Glutamatergic neuron (in vitro differentiated cells): ENCODE results near the gene PRIM1. TPM values are rescaled to one million over a fixed set of nuclear protein-coding genes. Genes with fewer than 3 reads are reported as not detected.
"Not testable (repeated sequence)": the region's sequence is repeated elsewhere in the genome, so short reads cannot be mapped to it uniquely, and the experiment has no call there.

Source experiments
- DNase-seq: peaks from one replicate; pipeline ENCODE4 v3.0.0; 2022
- H3K27ac Mint-ChIP-seq: one replicate; pipeline ENCODE4 v1.8.0; 2020; ENCODE audit warnings: mild to moderate bottlenecking, mixed read lengths, inconsistent platforms; ENCODE audit not compliant: unreplicated experiment
- H3K27me3 Mint-ChIP-seq: one replicate; pipeline ENCODE4 v1.8.0; 2020; ENCODE audit warnings: mild to moderate bottlenecking, moderate library complexity, mixed read lengths, inconsistent platforms; ENCODE audit not compliant: unreplicated experiment
- H3K36me3 Mint-ChIP-seq: one replicate; pipeline ENCODE4 v1.8.0; 2020; ENCODE audit warnings: mild to moderate bottlenecking, mixed read lengths, inconsistent platforms; ENCODE audit not compliant: unreplicated experiment
- H3K4me1 Mint-ChIP-seq: one replicate; pipeline ENCODE4 v1.8.0; 2020; ENCODE audit warnings: mild to moderate bottlenecking, low read depth, mixed read lengths, inconsistent platforms; ENCODE audit not compliant: unreplicated experiment
- H3K4me3 Mint-ChIP-seq: one replicate; pipeline ENCODE4 v1.8.0; 2020; ENCODE audit warnings: mild to moderate bottlenecking, mixed read lengths, inconsistent platforms; ENCODE audit not compliant: unreplicated experiment
- H3K9me3 Mint-ChIP-seq: one replicate; pipeline ENCODE4 v1.8.0; 2020; ENCODE audit warnings: mild to moderate bottlenecking, moderate library complexity, mixed read lengths, inconsistent platforms; ENCODE audit not compliant: unreplicated experiment
- CTCF ChIP-seq: fragments of 200-600 bp; sonication (generic); IDR thresholded peaks from one replicate; pipeline ENCODE4 v1.5.0; 2021; ENCODE audit not compliant: partially characterized antibody, unreplicated experiment
- total RNA-seq: library from RNA; stranded (reverse); fragmentation: NEBNext Ultra II Directional; extraction: Animal tissue kit (Norgen Biotek cat#: 25700); gene quantifications from one replicate; pipeline ENCODE4 v1.2.1, GENCODE V29; 2021; ENCODE audit not compliant: unreplicated experiment

Gene PRIM1
- total RNA-seq, 1 donor from 2014 or later = 11.3 TPM

- no peaks in the 10 kb centered on the region for H3K36me3 Mint-ChIP-seq
- H3K4me3 Mint-ChIP-seq = no peak overlapping the region
- H3K9me3 Mint-ChIP-seq = peaks cover 2% of the 10 kb centered on the region
- no peak for TF ChIP-seq CTCF
- no peak for DNase-seq
- H3K27ac Mint-ChIP-seq = no peak overlapping the region
- H3K27me3 Mint-ChIP-seq = no peaks in the 10 kb centered on the region
- no peaks in the 10 kb centered on the region for H3K4me1 Mint-ChIP-seq
Measured at GRCh38 chr12:56709759-56710376, 42.3 kb downstream of the PRIM1 start.

- not testable (repeated sequence) for H3K36me3 Mint-ChIP-seq, H3K4me3 Mint-ChIP-seq, H3K9me3 Mint-ChIP-seq, H3K27ac Mint-ChIP-seq, H3K4me1 Mint-ChIP-seq, H3K27me3 Mint-ChIP-seq, DNase-seq
Measured at GRCh38 chr12:56704522-56704921, 47.6 kb downstream of the PRIM1 start.

GRCh38 chr12:56699020-56699661 is 53.0 kb downstream of the PRIM1 start:
- no peak for DNase-seq
- TF ChIP-seq CTCF = no peak
- peaks cover 3% of the 10 kb centered on the region for H3K9me3 Mint-ChIP-seq
- H3K27me3 Mint-ChIP-seq = peaks cover 2% of the 10 kb centered on the region
- H3K4me1 Mint-ChIP-seq = no peaks in the 10 kb centered on the region
- no peak overlapping the region for H3K27ac Mint-ChIP-seq
- no peak overlapping the region for H3K4me3 Mint-ChIP-seq
- no peaks in the 10 kb centered on the region for H3K36me3 Mint-ChIP-seq

GRCh38 chr12:56695327-56696101 is 56.6 kb downstream of the PRIM1 start:
- no peak for DNase-seq
- Mint-ChIP-seq H3K4me3 (no peak overlapping the region), H3K9me3 (no peaks in the 10 kb centered on the region), H3K27ac (no peak overlapping the region), H3K27me3 (peaks cover 2% of the 10 kb centered on the region), H3K4me1 (no peaks in the 10 kb centered on the region), H3K36me3 (no peaks in the 10 kb centered on the region)
- TF ChIP-seq CTCF = no peak

GRCh38 chr12:56694161-56694560 is 58.0 kb downstream of the PRIM1 start:
- no peak for TF ChIP-seq CTCF
- Mint-ChIP-seq H3K4me3 (no peak overlapping the region), H3K9me3 (no peaks in the 10 kb centered on the region), H3K27ac (no peak overlapping the region), H3K27me3 (peaks cover 2% of the 10 kb centered on the region), H3K36me3 (no peaks in the 10 kb centered on the region), H3K4me1 (no peaks in the 10 kb centered on the region)
- no peak for DNase-seq
